ENCODE data around the gene YPEL1.

The YPEL1 gene

GRCh38 chr22:21652010-21652546, 83.5 kb downstream of the YPEL1 start:
- DNase-seq, result peak; percentile 91

- peak; percentile 51 for DNase-seq
Observed at GRCh38 chr22:21651521-21652009, 84.0 kb downstream of the YPEL1 start.

GRCh38 chr22:21650823-21651520, 84.6 kb downstream of the YPEL1 start:
- DNase-seq, result peak; percentile 41

- DNase-seq, result no peak
Observed at GRCh38 chr22:21650280-21650679, 85.3 kb downstream of the YPEL1 start.

Data from NCI-H1092 treated with DMSO at 0.1 percent for 48 hours (cell line).